Panc1 (cell line): ENCODE results near the gene TMEM126B. TPM values are rescaled to one million over a fixed set of nuclear protein-coding genes. Genes with fewer than 3 reads are reported as not detected.
A peak's percentile ranks its signal among the peaks of the same experiment; 100 is the strongest.
"Not testable (repeated sequence)": the region's sequence is repeated elsewhere in the genome, so short reads cannot be mapped to it uniquely, and the experiment has no call there.

Experiments used
- ATAC-seq: fragments of 200-7000 bp; cut with Tn5 transposase; 2 replicates; pipeline ENCODE4 v1.9.1; 2020; ENCODE audit warnings: mild to moderate bottlenecking, moderate library complexity
- BruUV-seq: library from RNA; stranded (reverse); fragments of 400-500 nt; replicated peaks from 2 replicates; lab custom pipeline; 2021; lab: Mats Ljungman, UMichigan
- CTCF ChIA-PET: fragments of 300-600 bp; sonication (Branson Sonifier 250); formaldehyde crosslinking; loops from one replicate; lab custom pipeline; 2022; ENCODE audit warnings: antibody characterized with exemption; lab: Charles Lee
- POLR2A ChIA-PET: fragments of 300-600 bp; sonication (Branson Sonifier 250); formaldehyde crosslinking; loops from one replicate; lab custom pipeline; 2022; ENCODE audit warnings: antibody characterized with exemption; lab: Charles Lee
- DNase-seq: peaks from one replicate; pipeline ENCODE4 v3.0.0-alpha.2; 2010; ENCODE audit warnings: low read depth, low spot score
- H3K27ac ChIP-seq: 2 replicates; pipeline ENCODE4 v1.5.1; 2011; ENCODE audit warnings: mild to moderate bottlenecking, low read length, inconsistent platforms
- H3K27me3 ChIP-seq: fragments of 200-500 bp; sonication (Bioruptor generic); 2 replicates; pipeline ENCODE4 v1.6.0; 2014; ENCODE audit warnings: low read length, inconsistent platforms; ENCODE audit not compliant: control insufficient read depth, insufficient read depth
- H3K36me3 ChIP-seq: fragments of 200-500 bp; sonication (Bioruptor generic); 2 replicates; pipeline ENCODE4 v1.5.1; 2014; ENCODE audit warnings: inconsistent platforms, mild to moderate bottlenecking, low read length, moderate library complexity; ENCODE audit not compliant: control insufficient read depth, insufficient read depth
- H3K4me1 ChIP-seq: 2 replicates; pipeline ENCODE4 v1.5.1; 2011; ENCODE audit warnings: inconsistent platforms, mild to moderate bottlenecking, low read length, moderate library complexity; ENCODE audit not compliant: control insufficient read depth, insufficient read depth
- H3K4me3 ChIP-seq, 2 experiments: 2 replicates each; pipeline ENCODE4 v1.5.1; 2011 to 2012; ENCODE audit warnings: low read depth in 2 of 2, low read length in 2 of 2, mild to moderate bottlenecking in 2 of 2, inconsistent platforms in 1 of 2, moderate library complexity in 1 of 2
- H3K9me3 ChIP-seq: fragments of 200-500 bp; sonication (Bioruptor generic); 2 replicates; pipeline ENCODE4 v1.5.1; 2014; ENCODE audit warnings: low read depth, mild to moderate bottlenecking, inconsistent platforms, low read length, moderate library complexity; ENCODE audit not compliant: control insufficient read depth, insufficient read depth
- POLR2AphosphoS5 ChIP-seq: IDR thresholded peaks from 2 replicates; pipeline ENCODE4 v1.6.1; 2012; ENCODE audit warnings: mild to moderate bottlenecking, low read depth, low read length, moderate library complexity
- SIN3A ChIP-seq: IDR thresholded peaks from 2 replicates; pipeline ENCODE4 v1.6.1; 2012; ENCODE audit warnings: low read depth, mild to moderate bottlenecking, low read length, moderate library complexity, borderline replicate concordance; ENCODE audit not compliant: insufficient read depth
- TCF7L2 ChIP-seq: IDR thresholded peaks from 2 replicates; pipeline ENCODE4 v1.6.1; 2011; ENCODE audit warnings: mild to moderate bottlenecking, low read depth, low read length, inconsistent platforms
- in situ Hi-C: cut with HindIII; loops from 2 replicates; pipeline ENCODE4 v1.10.0; 2016; ENCODE audit warnings: low sequenced_read_pairs, low pct_unique_long_range_greater_than_20kb
- intact Hi-C: fragments of 100-400 bp; cut with micrococcal nuclease; formaldehyde crosslinking; loops from one replicate; pipeline ENCODE4 v1.10.0; 2022; ENCODE audit not compliant: unreplicated experiment
- total RNA-seq: library from RNA; stranded (reverse); gene quantifications from one replicate; pipeline ENCODE4 v1.2.1, GENCODE V29; 2021; ENCODE audit not compliant: unreplicated experiment
- TF ChIP-seq, protein P1 (sequence below), 2 experiments: IDR thresholded peaks; 2 replicates each; pipeline ENCODE4 v1.6.1; 2011 to 2012; ENCODE audit warnings: low read depth in 2 of 2, control low read depth in 1 of 2, low read length in 1 of 2, mild to moderate bottlenecking in 1 of 2, moderate library complexity in 1 of 2; ENCODE audit not compliant: insufficient read depth in 1 of 2
- TF ChIP-seq, protein P2 (sequence below): fragments of 450-650 bp; IDR thresholded peaks from 2 replicates; pipeline ENCODE4 v1.5.1; 2017; ENCODE audit warnings: mild to moderate bottlenecking

TMEM126B gene
- total RNA-seq, 1 experiment from 2014 or later, result 106 TPM

DNA sequence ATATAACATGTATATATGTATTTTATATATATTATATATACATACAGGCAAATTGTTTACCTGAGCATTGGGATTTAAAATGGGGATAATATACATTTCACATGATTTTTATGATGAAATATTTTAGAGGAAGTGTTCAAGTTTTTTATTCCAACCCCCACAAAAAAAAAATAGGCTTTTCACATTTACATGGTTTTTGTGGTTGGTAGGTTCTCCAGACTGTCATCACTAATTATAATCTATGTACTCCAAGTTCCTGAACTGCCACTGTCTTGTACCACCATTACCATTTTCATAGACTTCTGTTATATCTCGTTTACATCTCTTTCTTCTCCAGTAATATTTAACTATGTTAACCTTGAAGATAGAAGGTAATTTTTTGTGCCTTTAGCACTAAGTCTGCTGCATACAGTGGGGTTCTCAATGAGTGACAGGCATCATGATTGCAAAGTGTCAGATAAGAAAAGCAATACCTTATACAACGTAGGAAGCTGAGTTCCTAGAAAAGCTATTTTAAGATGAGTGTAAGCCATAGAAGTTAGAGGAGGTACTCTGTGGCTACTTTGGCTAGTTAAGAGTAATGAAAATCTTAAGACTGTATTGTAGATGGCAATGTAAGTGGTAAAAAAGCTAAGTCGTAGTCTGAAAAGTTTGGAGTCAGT, 24.5 kb downstream of the TMEM126B start:
- ChIA-PET POLR2A (no interaction called here), CTCF (no interaction called here)
- no peak overlapping the region for H3K4me3 ChIP-seq
- TF ChIP-seq, protein P1, sequence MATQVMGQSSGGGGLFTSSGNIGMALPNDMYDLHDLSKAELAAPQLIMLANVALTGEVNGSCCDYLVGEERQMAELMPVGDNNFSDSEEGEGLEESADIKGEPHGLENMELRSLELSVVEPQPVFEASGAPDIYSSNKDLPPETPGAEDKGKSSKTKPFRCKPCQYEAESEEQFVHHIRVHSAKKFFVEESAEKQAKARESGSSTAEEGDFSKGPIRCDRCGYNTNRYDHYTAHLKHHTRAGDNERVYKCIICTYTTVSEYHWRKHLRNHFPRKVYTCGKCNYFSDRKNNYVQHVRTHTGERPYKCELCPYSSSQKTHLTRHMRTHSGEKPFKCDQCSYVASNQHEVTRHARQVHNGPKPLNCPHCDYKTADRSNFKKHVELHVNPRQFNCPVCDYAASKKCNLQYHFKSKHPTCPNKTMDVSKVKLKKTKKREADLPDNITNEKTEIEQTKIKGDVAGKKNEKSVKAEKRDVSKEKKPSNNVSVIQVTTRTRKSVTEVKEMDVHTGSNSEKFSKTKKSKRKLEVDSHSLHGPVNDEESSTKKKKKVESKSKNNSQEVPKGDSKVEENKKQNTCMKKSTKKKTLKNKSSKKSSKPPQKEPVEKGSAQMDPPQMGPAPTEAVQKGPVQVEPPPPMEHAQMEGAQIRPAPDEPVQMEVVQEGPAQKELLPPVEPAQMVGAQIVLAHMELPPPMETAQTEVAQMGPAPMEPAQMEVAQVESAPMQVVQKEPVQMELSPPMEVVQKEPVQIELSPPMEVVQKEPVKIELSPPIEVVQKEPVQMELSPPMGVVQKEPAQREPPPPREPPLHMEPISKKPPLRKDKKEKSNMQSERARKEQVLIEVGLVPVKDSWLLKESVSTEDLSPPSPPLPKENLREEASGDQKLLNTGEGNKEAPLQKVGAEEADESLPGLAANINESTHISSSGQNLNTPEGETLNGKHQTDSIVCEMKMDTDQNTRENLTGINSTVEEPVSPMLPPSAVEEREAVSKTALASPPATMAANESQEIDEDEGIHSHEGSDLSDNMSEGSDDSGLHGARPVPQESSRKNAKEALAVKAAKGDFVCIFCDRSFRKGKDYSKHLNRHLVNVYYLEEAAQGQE (IDR thresholded peaks at IDR 0.05; ENCODE audit: insufficient read depth in 1 of 2, low read depth in 2 of 2, low read length in 1 of 2), result no peak
- no peak for TF ChIP-seq POLR2AphosphoS5
- TF ChIP-seq SIN3A, result no peak
- TF ChIP-seq, protein P2, sequence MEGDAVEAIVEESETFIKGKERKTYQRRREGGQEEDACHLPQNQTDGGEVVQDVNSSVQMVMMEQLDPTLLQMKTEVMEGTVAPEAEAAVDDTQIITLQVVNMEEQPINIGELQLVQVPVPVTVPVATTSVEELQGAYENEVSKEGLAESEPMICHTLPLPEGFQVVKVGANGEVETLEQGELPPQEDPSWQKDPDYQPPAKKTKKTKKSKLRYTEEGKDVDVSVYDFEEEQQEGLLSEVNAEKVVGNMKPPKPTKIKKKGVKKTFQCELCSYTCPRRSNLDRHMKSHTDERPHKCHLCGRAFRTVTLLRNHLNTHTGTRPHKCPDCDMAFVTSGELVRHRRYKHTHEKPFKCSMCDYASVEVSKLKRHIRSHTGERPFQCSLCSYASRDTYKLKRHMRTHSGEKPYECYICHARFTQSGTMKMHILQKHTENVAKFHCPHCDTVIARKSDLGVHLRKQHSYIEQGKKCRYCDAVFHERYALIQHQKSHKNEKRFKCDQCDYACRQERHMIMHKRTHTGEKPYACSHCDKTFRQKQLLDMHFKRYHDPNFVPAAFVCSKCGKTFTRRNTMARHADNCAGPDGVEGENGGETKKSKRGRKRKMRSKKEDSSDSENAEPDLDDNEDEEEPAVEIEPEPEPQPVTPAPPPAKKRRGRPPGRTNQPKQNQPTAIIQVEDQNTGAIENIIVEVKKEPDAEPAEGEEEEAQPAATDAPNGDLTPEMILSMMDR, result no peak
- no peak for TF ChIP-seq TCF7L2
- no peaks in the 10 kb centered on the region for H3K27me3 ChIP-seq
- BruUV-seq, result no TSS peak
- intact Hi-C loops (no loop called here), in situ Hi-C loops (no loop called here)
- peaks cover 36% of the 10 kb centered on the region for H3K36me3 ChIP-seq
- no peak for DNase-seq
- H3K4me1 ChIP-seq, result peaks cover 12% of the 10 kb centered on the region
- no peaks in the 10 kb centered on the region for H3K9me3 ChIP-seq
- H3K27ac ChIP-seq, result 0 out of 2 replicates have a peak overlapping the region, but pooled peaks have one; percentile 17
- ATAC-seq, result no peak

DNA sequence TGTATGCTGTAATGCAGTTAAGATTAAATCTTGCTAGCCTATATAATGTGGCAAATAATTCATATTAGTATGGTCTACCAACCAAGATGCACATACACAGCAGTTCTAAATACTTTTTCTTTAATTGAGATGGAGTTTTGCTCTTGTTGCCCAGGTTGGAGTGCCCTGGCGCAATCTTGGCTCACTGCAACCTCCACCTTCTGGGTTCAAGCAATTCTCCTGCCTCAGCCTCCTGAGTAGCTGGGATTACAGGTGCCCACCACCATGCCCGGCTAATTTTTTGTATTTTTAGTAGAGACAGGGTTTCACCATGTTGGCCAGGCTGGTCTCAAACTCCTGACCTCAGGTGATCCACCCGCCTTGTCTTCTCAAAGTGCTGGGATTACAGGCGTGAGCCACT, 25.9 kb downstream of the TMEM126B start:
- in situ Hi-C loops, BruUV-seq, intact Hi-C loops, DNase-seq, CTCF ChIA-PET, ATAC-seq, H3K9me3 ChIP-seq, POLR2A ChIA-PET, H3K27ac ChIP-seq, H3K4me3 ChIP-seq, H3K27me3 ChIP-seq: not testable (repeated sequence)
- H3K4me1 ChIP-seq, result peaks cover 13% of the 10 kb centered on the region
- H3K36me3 ChIP-seq, result peaks cover 50% of the 10 kb centered on the region

DNA sequence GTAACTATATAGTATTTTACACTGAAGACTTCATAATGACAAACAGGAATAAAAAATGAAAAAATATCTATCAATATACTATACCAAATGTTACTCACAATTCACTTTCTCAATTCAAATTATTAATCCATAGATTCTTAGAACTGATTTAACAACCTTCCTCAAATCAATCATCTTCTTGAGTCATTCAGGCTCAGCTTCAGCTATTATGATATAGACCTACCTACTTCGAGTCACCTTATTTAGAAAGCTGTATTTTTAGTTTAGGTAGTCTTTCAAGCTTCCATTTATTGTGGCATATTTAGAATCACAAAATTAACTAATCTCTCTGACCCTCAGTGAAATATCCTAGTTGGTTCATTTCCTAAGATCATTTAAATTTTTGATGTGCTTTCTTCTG, 28.4 kb downstream of the TMEM126B start:
- in situ Hi-C loops (no loop called here), intact Hi-C loops (no loop called here)
- Histone ChIP-seq H3K9me3 (no peaks in the 10 kb centered on the region), H3K4me3 (no peak overlapping the region), H3K4me1 (peaks cover 26% of the 10 kb centered on the region), H3K27me3 (no peaks in the 10 kb centered on the region), H3K36me3 (peaks cover 73% of the 10 kb centered on the region), H3K27ac (no peak overlapping the region)
- CTCF ChIA-PET, result no interaction called here
- BruUV-seq, result no TSS peak
- TF ChIP-seq SIN3A (no peak), POLR2AphosphoS5 (no peak), TCF7L2 (no peak)
- TF ChIP-seq, protein P2, result no peak
- TF ChIP-seq, protein P1 (IDR thresholded peaks at IDR 0.05; ENCODE audit: insufficient read depth in 1 of 2, low read depth in 2 of 2, low read length in 1 of 2), result no peak
- ATAC-seq (no peak), DNase-seq (no peak)
- POLR2A ChIA-PET, result interaction anchor here (1.0 kb wide), 2 partner anchors 8 to 9 kb away, joined by 3 to 4 read pairs; no protein-coding TSS in a partner anchor
